ENCODE data around the gene B3GNT4.
"Not testable (repeated sequence)": the region's sequence is repeated elsewhere in the genome, so short reads cannot be mapped to it uniquely, and the experiment has no call there.

The B3GNT4 gene

GRCh38 chr12:122258462-122258861 lies 55.0 kb downstream of the B3GNT4 start:
- not testable (repeated sequence) for H3K4me3 Mint-ChIP-seq; H3K27me3 Mint-ChIP-seq (ENCODE audit: low read depth); H3K4me1 Mint-ChIP-seq (ENCODE audit: low read depth); H3K9me3 Mint-ChIP-seq; DNase-seq (ENCODE audit: low spot score); H3K27ac Mint-ChIP-seq
- peaks cover 47% of the 10 kb centered on the region for H3K36me3 Mint-ChIP-seq (ENCODE audit: low read depth)

All from T-helper 2 cell treated with Interferon-gamma antibody and Interleukin-4, amounts not matched to agents 5 μg/mL and 100 μg/mL, for 36 hours (primary cell).